GM06990 (cell line): Measurements from ENCODE around the gene UVSSA.

Source experiments
- DNase-seq: peaks from one replicate; pipeline ENCODE4 v3.0.0-alpha.2; 2011; ENCODE audit not compliant: insufficient read length; ENCODE audit errors: extremely low read depth
- H3K27me3 ChIP-seq: replicated peaks from 2 replicates; pipeline ENCODE4 v1.6.0; 2011; ENCODE audit warnings: low read length; ENCODE audit not compliant: control insufficient read depth, insufficient read depth
- H3K36me3 ChIP-seq: 2 replicates; pipeline ENCODE4 v1.5.1; 2011; ENCODE audit warnings: low read length; ENCODE audit not compliant: control insufficient read depth, insufficient read depth
- H3K4me3 ChIP-seq: replicated peaks from 2 replicates; pipeline ENCODE4 v1.5.1; 2011; ENCODE audit warnings: low read depth, mild to moderate bottlenecking, control low read depth, low read length
- CTCF ChIP-seq: IDR thresholded peaks from 2 replicates; pipeline ENCODE4 v1.5.1; 2011; ENCODE audit warnings: low read length, control low read depth, mild to moderate bottlenecking, inconsistent platforms; ENCODE audit not compliant: insufficient read depth, poor library complexity, severe bottlenecking

Gene UVSSA

GRCh38 chr4:1350169-1350520 is 3.1 kb downstream of the UVSSA start:
- Histone ChIP-seq H3K4me3 (no peak overlapping the region), H3K27me3 (no peaks in the 10 kb centered on the region), H3K36me3 (peaks cover 19% of the 10 kb centered on the region)
- no peak for TF ChIP-seq CTCF
- DNase-seq, result no peak

DNA sequence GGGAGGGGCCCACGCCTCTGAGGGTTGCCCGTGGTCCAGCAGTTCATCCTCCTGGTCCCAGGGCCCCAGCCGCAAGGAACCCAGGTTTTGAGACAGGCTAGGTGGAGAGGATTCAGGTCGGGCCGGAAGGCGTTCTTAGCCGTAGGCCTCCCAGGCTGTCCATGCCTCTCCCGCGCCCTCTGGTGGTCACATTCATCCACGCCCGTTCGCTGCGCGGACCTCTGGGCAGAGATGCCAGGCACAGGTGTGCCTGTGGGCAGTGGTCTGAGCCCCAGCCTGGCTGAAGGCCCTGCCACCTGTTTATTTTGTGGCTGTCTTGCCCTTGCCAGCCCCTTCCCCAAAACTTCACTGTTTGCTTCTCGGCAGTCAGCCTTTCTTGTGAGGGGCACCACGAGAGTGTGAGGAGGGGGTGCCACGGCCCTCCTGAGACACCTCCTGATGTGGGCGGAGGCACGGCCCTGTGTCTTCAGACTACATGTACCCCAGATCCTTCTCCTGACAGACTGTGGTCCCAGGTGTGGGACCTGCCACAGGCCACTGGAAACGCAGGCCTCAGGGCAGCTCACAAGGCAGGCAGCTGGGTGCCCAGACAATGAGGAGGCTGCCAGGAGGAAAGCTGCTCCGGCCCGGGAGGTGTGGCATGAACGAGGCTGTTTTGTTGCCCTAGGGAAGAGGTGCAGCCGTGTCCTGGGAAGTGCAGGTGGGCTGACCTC is 5.0 kb downstream of the UVSSA start:
- DNase-seq, result peak; percentile 83
- Histone ChIP-seq H3K27me3 (no peaks in the 10 kb centered on the region), H3K36me3 (peaks cover 24% of the 10 kb centered on the region), H3K4me3 (no peak overlapping the region)
- TF ChIP-seq CTCF, result peak; percentile 97

DNA sequence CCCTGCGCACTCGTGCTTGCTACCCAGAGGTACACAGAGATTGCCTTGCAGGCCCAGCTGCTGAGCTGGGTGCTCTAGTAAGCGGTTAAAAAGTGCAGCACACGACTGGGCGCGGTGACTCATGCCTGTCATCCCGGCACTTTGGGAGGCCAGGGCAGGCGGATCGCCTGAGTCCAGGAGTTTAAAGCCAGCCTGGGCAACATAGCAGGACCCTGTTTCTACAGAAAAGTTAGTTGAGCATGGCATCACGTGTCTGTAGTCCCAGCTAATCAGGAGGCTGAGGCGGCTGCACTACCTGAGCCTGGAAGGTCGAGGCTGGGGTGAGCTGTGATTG is 5.5 kb downstream of the UVSSA start:
- H3K36me3 ChIP-seq, result peaks cover 28% of the 10 kb centered on the region
- no peak for TF ChIP-seq CTCF
- H3K27me3 ChIP-seq, result no peaks in the 10 kb centered on the region
- no peak overlapping the region for H3K4me3 ChIP-seq
- DNase-seq, result no peak

GRCh38 chr4:1353186-1354055 is 6.4 kb downstream of the UVSSA start:
- H3K4me3 ChIP-seq, result no peak overlapping the region
- DNase-seq, result no peak
- TF ChIP-seq CTCF, result no peak
- H3K27me3 ChIP-seq, result no peaks in the 10 kb centered on the region
- H3K36me3 ChIP-seq, result peaks cover 28% of the 10 kb centered on the region

GRCh38 chr4:1354136-1354982 is 7.4 kb downstream of the UVSSA start:
- peaks cover 28% of the 10 kb centered on the region for H3K36me3 ChIP-seq
- TF ChIP-seq CTCF, result no peak
- DNase-seq, result no peak

More at GRCh38 chr4:1354136-1354982, 7.4 kb downstream of the UVSSA start:
- no peaks in the 10 kb centered on the region for H3K27me3 ChIP-seq
- no peak overlapping the region for H3K4me3 ChIP-seq
